ENCODE results near the gene CNTNAP2. TPM values are rescaled to one million over a fixed set of nuclear protein-coding genes. Genes with fewer than 3 reads are reported as not detected.

The CNTNAP2 gene
- total RNA-seq, 2 experiments from 2014 or later: not detected

DNA sequence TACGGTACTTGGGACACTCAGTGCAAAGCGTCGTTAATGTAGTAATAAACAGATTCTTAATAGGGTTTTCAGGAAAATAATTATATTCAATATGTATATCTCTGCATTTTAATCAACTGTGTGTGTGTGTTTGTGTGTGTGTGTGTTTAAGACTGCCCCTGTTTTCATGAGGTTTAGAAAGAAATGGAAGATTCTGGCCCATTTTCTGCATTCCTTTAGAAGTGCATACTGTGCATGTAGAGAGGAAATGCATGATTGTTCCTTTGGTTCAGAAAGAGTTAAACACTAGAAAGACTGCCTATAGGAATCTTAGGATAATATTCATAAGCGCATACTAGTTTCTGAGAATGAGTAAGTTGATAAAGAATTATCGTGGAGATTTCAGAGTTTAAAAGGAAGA lies 975 bp downstream of the CNTNAP2 start:
- H3K4me1 Mint-ChIP-seq (ENCODE audit: low read depth): peaks cover 6% of the 10 kb centered on the region
- no peaks in the 10 kb centered on the region for H3K36me3 Mint-ChIP-seq (ENCODE audit: low read depth)
- ATAC-seq (no peak), DNase-seq (no peak)
- H3K9me3 Mint-ChIP-seq (ENCODE audit: insufficient read depth): no peaks in the 10 kb centered on the region
- H3K4me3 Mint-ChIP-seq: no peak overlapping the region
- ChIA-PET CTCF (no interaction called here), POLR2A (no interaction called here)
- peaks cover 12% of the 10 kb centered on the region for H3K27me3 Mint-ChIP-seq (ENCODE audit: low read depth)
- H3K27ac Mint-ChIP-seq: no peak overlapping the region

DNA sequence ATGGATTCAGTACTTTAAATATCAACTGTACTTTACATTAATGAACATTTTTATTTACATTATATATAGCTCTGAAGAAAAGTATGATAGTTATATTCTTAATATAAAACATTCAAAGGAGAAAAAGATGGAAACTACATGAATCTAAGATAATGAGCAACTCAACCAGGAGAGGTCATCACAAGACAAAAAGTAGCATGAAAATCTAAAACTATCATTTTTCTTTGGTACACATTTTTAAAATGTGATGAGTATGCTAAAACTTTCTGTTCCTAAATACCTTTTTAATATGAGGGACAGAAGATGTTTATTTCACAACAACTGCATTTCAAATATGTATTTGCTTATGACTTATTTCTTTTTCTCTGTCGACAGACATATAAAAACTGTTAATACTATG lies 2.4 kb downstream of the CNTNAP2 start:
- Mint-ChIP-seq H3K4me3 (no peak overlapping the region), H3K36me3 (ENCODE audit: low read depth) (no peaks in the 10 kb centered on the region), H3K27ac (no peak overlapping the region), H3K9me3 (ENCODE audit: insufficient read depth) (peaks cover 4% of the 10 kb centered on the region), H3K4me1 (ENCODE audit: low read depth) (peaks cover 6% of the 10 kb centered on the region), H3K27me3 (ENCODE audit: low read depth) (peaks cover 12% of the 10 kb centered on the region)
- CTCF ChIA-PET: no interaction called here
- POLR2A ChIA-PET: no interaction called here
- ATAC-seq (no peak), DNase-seq (no peak)

DNA sequence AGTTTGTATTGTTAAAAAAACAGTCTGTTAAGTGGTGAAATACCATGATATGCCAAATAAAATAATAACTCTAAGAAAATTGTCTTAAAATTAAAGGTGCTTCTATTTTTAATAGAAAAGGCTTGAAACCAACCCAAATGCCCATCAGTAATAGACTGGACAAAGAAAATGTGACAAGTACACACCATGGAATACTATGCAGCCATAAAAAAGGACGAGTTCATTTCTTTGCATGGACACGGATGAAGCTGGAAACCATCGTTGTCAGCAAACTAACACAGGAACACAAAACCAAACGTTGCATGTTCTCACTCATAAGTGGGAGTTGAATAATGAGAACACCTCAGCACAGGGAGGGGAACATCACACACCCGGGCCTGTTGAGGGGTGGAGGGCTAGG lies 7.1 kb downstream of the CNTNAP2 start:
- H3K27me3 Mint-ChIP-seq (ENCODE audit: low read depth): no peaks in the 10 kb centered on the region
- CTCF ChIA-PET: no interaction called here
- no peak overlapping the region for H3K4me3 Mint-ChIP-seq
- DNase-seq (no peak), ATAC-seq (no peak)
- H3K36me3 Mint-ChIP-seq (ENCODE audit: low read depth): no peaks in the 10 kb centered on the region
- no peak overlapping the region for H3K27ac Mint-ChIP-seq
- H3K9me3 Mint-ChIP-seq (ENCODE audit: insufficient read depth): peaks cover 4% of the 10 kb centered on the region
- no peaks in the 10 kb centered on the region for H3K4me1 Mint-ChIP-seq (ENCODE audit: low read depth)
- POLR2A ChIA-PET: no interaction called here

DNA sequence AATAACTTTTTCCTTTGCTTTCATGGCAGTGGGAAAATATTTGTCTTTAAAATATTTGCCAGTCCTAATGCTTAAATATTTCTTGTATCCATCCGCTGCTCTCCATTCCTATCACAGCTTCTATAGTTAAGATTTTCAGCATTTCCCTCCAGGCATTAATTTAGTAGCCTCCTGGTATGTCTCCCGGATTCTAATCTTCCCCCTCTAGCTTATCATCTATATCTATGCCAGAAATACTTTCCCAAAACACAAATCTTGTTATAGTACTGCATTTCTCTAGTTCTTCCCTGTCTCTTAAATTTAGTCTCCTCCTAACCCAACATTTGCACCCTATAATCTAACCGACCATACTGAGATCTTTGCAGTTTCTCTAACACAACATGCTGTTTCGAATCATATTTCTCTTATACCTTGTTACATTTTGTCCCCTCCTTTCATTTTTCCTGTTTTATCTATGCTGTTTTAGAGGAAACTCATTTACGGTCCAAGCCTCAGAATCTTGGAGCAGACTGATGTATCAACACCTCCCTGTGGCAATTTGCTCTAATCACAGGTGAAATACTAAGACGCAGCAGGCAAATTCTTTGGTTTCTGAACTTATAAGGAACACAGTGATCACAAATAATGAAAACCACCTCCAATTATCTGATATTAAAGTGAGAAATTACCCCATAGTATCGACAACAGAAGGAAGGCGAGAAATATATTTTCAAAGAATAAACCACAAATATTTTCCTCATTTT lies 10.3 kb downstream of the CNTNAP2 start:
- no peak overlapping the region for H3K27ac Mint-ChIP-seq
- ChIA-PET POLR2A (no interaction called here), CTCF (no interaction called here)
- ATAC-seq (no peak), DNase-seq (no peak)
- H3K27me3 Mint-ChIP-seq (ENCODE audit: low read depth): no peaks in the 10 kb centered on the region
- H3K9me3 Mint-ChIP-seq (ENCODE audit: insufficient read depth): peaks cover 7% of the 10 kb centered on the region
- H3K4me1 Mint-ChIP-seq (ENCODE audit: low read depth): no peaks in the 10 kb centered on the region
- no peak overlapping the region for H3K4me3 Mint-ChIP-seq
- H3K36me3 Mint-ChIP-seq (ENCODE audit: low read depth): no peaks in the 10 kb centered on the region

DNA sequence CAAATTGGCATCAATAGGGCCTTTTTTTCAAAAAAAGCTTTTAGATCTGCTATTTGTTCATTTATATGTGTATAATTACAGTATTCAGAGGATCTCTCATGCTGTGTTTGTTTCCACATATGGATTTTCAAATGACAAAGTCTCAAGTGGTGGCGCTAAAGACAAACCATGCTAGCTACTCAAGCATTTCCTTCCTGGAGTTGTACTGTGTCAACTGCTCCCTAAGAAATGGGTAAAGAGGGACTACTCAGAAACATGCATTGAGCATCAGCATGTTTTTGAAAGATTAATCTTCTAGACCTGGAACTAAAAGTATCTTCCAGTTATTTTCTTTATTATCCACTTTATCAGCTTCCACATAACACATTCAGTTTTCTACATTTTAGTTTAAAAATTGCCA lies 12.7 kb downstream of the CNTNAP2 start:
- H3K4me1 Mint-ChIP-seq (ENCODE audit: low read depth): no peaks in the 10 kb centered on the region
- ATAC-seq (no peak), DNase-seq (no peak)
- CTCF ChIA-PET: no interaction called here
- H3K36me3 Mint-ChIP-seq (ENCODE audit: low read depth): no peaks in the 10 kb centered on the region
- H3K4me3 Mint-ChIP-seq: no peak overlapping the region
- no peak overlapping the region for H3K27ac Mint-ChIP-seq
- POLR2A ChIA-PET: no interaction called here
- H3K27me3 Mint-ChIP-seq (ENCODE audit: low read depth): no peaks in the 10 kb centered on the region
- peaks cover 4% of the 10 kb centered on the region for H3K9me3 Mint-ChIP-seq (ENCODE audit: insufficient read depth)

DNA sequence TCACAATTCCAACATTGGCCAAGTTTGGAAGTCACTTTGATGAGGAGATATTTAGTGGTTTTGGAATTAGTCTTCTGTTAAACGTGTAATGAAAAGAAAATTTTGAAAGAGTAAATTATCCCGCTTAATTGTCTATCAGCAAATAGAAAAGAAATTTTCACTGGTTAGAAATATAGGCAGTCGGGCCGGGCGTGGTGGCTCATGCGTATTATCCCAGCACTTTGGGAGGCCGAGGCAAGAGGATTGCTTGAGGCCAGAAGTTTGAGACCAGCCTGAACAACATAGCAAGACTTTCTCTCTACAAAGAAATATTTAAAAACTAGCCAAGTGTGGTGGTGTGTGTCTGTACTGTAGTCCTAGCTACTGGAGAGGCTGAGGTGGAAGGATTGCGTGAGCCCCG lies 13.4 kb downstream of the CNTNAP2 start:
- Mint-ChIP-seq H3K4me3 (no peak overlapping the region), H3K9me3 (ENCODE audit: insufficient read depth) (peaks cover 4% of the 10 kb centered on the region), H3K4me1 (ENCODE audit: low read depth) (no peaks in the 10 kb centered on the region), H3K27ac (no peak overlapping the region), H3K36me3 (ENCODE audit: low read depth) (no peaks in the 10 kb centered on the region), H3K27me3 (ENCODE audit: low read depth) (no peaks in the 10 kb centered on the region)
- POLR2A ChIA-PET: no interaction called here
- CTCF ChIA-PET: no interaction called here
- DNase-seq: no peak
- no peak for ATAC-seq

DNA sequence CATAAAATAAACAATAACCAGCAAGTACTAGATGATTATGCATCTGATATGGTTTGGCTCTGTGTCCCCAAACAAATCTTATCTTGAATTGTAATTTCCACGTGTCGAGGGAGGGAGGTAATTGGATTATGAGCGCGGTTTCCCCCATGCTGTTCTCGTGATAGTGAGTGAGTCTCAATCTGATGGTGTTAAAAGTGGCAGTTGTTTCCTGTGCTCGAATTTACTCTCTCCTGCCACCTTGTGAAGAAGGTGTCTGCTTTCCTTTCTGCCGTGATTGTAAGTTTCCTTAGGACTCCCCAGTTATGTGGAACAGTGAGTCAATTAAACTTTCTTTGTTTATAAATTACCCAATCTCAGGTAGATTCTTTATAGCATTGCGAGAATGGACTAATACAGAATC lies 15.1 kb downstream of the CNTNAP2 start:
- Mint-ChIP-seq H3K27ac (no peak overlapping the region), H3K4me1 (ENCODE audit: low read depth) (no peaks in the 10 kb centered on the region), H3K4me3 (no peak overlapping the region), H3K27me3 (ENCODE audit: low read depth) (no peaks in the 10 kb centered on the region), H3K9me3 (ENCODE audit: insufficient read depth) (peaks cover 4% of the 10 kb centered on the region), H3K36me3 (ENCODE audit: low read depth) (no peaks in the 10 kb centered on the region)
- DNase-seq (no peak), ATAC-seq (no peak)
- ChIA-PET CTCF (no interaction called here), POLR2A (no interaction called here)

DNA sequence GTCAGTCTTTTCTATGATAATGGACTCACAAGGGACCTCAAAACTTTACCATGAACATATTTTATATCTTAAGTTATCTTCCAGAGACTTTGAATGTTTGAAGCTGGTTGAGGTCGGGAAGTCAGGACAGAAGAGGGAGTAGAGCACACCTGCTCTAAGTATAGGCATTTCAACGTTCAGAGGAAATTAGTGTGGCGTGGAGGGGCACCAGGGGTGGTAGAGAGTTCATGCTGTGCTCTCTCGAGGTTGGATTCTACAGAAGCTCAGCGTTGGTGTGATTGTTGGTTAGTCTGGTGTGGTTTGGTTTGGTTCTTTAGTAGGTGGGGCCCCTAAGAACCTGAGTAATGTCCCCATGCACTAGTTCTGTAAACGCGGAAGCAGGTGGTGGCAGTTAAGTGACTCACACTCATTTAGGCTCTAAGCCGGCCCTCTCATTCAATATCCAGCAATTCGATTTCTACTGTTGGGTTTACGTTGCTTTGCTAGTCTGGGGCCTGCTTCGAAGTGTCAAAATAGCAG lies 19.8 kb downstream of the CNTNAP2 start:
- Mint-ChIP-seq H3K9me3 (ENCODE audit: insufficient read depth) (peaks cover 10% of the 10 kb centered on the region), H3K4me1 (ENCODE audit: low read depth) (no peaks in the 10 kb centered on the region), H3K27ac (no peak overlapping the region), H3K4me3 (no peak overlapping the region), H3K27me3 (ENCODE audit: low read depth) (no peaks in the 10 kb centered on the region), H3K36me3 (ENCODE audit: low read depth) (no peaks in the 10 kb centered on the region)
- ChIA-PET POLR2A (no interaction called here), CTCF (no interaction called here)
- ATAC-seq (no peak), DNase-seq (no peak)

DNA sequence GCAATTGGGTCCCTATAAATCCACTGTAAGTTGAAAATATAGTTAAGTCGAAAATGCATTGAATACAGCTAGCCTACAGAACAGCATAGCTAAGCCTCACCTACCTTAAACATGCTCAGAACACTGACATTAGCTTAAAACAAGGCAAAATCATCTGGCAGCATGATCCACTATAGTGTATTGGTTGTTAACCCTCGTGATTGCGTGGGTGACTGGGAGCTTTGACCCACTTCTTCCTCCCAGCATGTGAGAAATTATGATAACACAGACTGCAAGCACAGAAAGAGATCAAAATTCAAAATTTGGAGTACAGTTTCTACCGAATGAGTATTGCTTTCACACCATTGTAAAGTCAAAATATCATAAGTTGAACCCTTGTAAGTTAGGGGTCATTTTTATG lies 22.3 kb downstream of the CNTNAP2 start:
- no peaks in the 10 kb centered on the region for H3K27me3 Mint-ChIP-seq (ENCODE audit: low read depth)
- H3K27ac Mint-ChIP-seq: no peak overlapping the region
- H3K9me3 Mint-ChIP-seq (ENCODE audit: insufficient read depth): peaks cover 6% of the 10 kb centered on the region
- ATAC-seq (no peak), DNase-seq (no peak)
- no peaks in the 10 kb centered on the region for H3K36me3 Mint-ChIP-seq (ENCODE audit: low read depth)
- no peak overlapping the region for H3K4me3 Mint-ChIP-seq
- ChIA-PET POLR2A (no interaction called here), CTCF (no interaction called here)
- no peaks in the 10 kb centered on the region for H3K4me1 Mint-ChIP-seq (ENCODE audit: low read depth)

DNA sequence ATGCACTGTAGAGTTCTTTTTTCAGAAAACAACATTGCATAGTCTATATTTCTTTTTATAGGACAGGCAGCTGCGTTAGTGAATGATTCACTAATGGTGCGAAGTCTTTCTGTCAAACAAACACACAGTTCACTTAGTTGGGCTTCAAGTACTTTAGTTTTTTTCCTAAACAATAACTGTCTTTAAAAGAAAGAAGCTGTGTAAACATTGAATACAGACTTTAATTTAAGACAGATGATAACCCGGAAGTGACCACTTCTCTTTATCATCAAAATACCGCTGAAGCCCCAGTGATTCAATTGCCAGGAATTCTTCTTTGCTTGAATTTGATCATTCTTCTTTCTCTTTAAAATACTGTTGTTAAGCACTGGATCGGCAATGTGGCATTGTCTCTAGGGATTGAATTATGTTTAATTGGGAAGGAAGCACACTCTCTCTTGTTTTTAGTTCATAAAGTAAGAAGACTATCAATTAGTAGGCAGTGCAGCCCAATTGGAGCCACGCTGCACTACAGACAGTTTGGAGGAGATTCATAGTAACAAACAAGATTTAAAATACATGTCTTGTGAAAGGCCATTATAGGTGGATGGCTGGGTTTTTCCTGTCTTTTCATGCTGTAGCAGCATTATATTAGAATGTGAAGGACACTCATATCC lies 30.4 kb downstream of the CNTNAP2 start:
- ChIA-PET CTCF (no interaction called here), POLR2A (no interaction called here)
- Mint-ChIP-seq H3K36me3 (ENCODE audit: low read depth) (no peaks in the 10 kb centered on the region), H3K4me3 (no peak overlapping the region), H3K27me3 (ENCODE audit: low read depth) (no peaks in the 10 kb centered on the region), H3K4me1 (ENCODE audit: low read depth) (no peaks in the 10 kb centered on the region), H3K9me3 (ENCODE audit: insufficient read depth) (peaks cover 11% of the 10 kb centered on the region), H3K27ac (no peak overlapping the region)
- DNase-seq: no peak
- no peak for ATAC-seq

DNA sequence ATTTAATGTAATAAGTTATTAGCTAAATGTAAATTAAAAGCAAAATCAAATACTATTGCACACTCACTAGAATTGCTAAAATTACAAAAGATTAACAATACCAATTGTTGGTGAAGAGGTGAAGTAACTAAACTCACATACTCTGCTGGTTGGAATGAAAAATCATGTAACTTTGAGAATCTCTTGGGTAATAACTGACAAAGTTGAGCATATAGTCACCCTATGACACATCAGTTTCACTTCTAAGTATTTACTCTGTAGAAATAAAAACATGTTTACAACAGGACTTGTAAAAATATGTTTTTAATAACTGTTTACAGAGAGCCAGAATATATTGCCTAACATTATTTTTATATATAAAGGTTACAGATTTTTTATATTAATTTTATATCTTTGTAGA lies 33.6 kb downstream of the CNTNAP2 start:
- H3K9me3 Mint-ChIP-seq (ENCODE audit: insufficient read depth): peaks cover 11% of the 10 kb centered on the region
- no peak for ATAC-seq
- DNase-seq: no peak
- no peaks in the 10 kb centered on the region for H3K4me1 Mint-ChIP-seq (ENCODE audit: low read depth)
- no peaks in the 10 kb centered on the region for H3K27me3 Mint-ChIP-seq (ENCODE audit: low read depth)
- H3K36me3 Mint-ChIP-seq (ENCODE audit: low read depth): no peaks in the 10 kb centered on the region
- ChIA-PET CTCF (no interaction called here), POLR2A (no interaction called here)
- no peak overlapping the region for H3K27ac Mint-ChIP-seq
- H3K4me3 Mint-ChIP-seq: no peak overlapping the region

DNA sequence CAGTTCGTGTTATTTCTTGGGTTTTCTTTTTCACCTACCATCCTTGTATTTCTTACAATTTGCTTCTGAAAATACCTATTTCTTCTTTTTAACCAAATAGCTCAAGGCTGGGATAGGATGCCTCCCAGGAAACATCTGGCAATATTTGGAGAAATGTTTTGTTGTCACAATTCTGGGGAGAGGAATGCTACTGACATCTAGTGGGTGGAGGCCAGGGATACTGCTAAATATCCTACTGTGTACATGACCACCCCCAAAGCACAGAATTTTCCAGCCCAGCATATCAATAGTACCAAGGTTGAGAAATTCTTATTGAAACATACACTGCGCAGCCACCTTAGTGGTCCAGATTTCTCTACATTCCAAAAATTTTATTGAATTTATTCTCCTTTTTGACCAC lies 55.5 kb downstream of the CNTNAP2 start:
- POLR2A ChIA-PET: no interaction called here

DNA sequence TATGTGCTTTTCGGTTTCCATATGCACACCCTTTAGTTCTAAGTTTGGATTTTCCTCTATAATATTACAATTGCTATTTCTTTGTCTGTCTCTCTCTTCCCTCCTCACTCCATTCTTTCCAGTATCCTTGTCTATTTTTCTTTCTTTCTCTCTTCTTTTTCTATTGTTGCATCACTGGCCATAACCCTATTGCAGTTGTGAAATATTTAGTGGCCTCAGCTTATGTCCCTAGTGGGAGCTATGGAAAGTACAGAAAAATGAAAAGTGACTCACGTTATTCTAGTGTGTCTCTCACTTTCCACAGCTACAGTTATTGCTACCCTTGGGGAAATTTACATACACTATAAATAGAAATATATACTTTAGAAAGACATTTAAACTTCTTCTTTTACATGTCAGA lies 59.1 kb downstream of the CNTNAP2 start:
- H3K4me3 Mint-ChIP-seq: no peak overlapping the region
- no peaks in the 10 kb centered on the region for H3K4me1 Mint-ChIP-seq (ENCODE audit: low read depth)
- no peak for DNase-seq
- CTCF ChIA-PET: no interaction called here
- peaks cover 12% of the 10 kb centered on the region for H3K9me3 Mint-ChIP-seq (ENCODE audit: insufficient read depth)
- POLR2A ChIA-PET: no interaction called here
- H3K27ac Mint-ChIP-seq: no peak overlapping the region
- no peaks in the 10 kb centered on the region for H3K27me3 Mint-ChIP-seq (ENCODE audit: low read depth)
- H3K36me3 Mint-ChIP-seq (ENCODE audit: low read depth): no peaks in the 10 kb centered on the region
- no peak for ATAC-seq

More for the DNA sequence above, 55.5 kb downstream of the CNTNAP2 start:
- ATAC-seq (no peak), DNase-seq (no peak)
- no peaks in the 10 kb centered on the region for H3K4me1 Mint-ChIP-seq (ENCODE audit: low read depth)
- CTCF ChIA-PET: no interaction called here
- H3K4me3 Mint-ChIP-seq: no peak overlapping the region
- no peaks in the 10 kb centered on the region for H3K36me3 Mint-ChIP-seq (ENCODE audit: low read depth)
- H3K9me3 Mint-ChIP-seq (ENCODE audit: insufficient read depth): peaks cover 9% of the 10 kb centered on the region
- H3K27me3 Mint-ChIP-seq (ENCODE audit: low read depth): no peaks in the 10 kb centered on the region
- H3K27ac Mint-ChIP-seq: no peak overlapping the region
